SK-N-MC (cell line): ENCODE data around the gene B9D2.

Experiments
- EZH2 ChIP-seq: fragments of 200-600 bp; sonication (generic); IDR thresholded peaks from one replicate; pipeline ENCODE4 v1.6.1; 2017; ENCODE audit warnings: antibody characterized with exemption
- FOXP2 ChIP-seq: optimal IDR thresholded peaks from 2 replicates; pipeline ENCODE3; 2011; ENCODE audit warnings: mild to moderate bottlenecking, moderate library complexity; ENCODE audit not compliant: insufficient read depth; ENCODE audit errors: extremely low read length, control extremely low read depth
- POLR2AphosphoS5 ChIP-seq: IDR thresholded peaks from 2 replicates; pipeline ENCODE4 v1.6.1; 2012; ENCODE audit warnings: mild to moderate bottlenecking, low read depth, low read length, borderline replicate concordance

GRCh38 chr19:41341669-41342490, 22.1 kb downstream of the B9D2 start:
- TF ChIP-seq POLR2AphosphoS5 (no peak), EZH2 (no peak), FOXP2 (no peak)
